ENCODE results near the gene NMNAT3. TPM values are rescaled to one million over a fixed set of nuclear protein-coding genes. Genes with fewer than 3 reads are reported as not detected.

Gene NMNAT3
- total RNA-seq, 1 experiment from 2014 or later, result not detected

GRCh38 chr3:139541532-139542288 is 136.1 kb downstream of the NMNAT3 start:
- no peak for DNase-seq (ENCODE audit: low spot score)

GRCh38 chr3:139540651-139541531 is 136.9 kb downstream of the NMNAT3 start:
- no peak for DNase-seq (ENCODE audit: low spot score)

GRCh38 chr3:139538733-139539132 is 139.0 kb downstream of the NMNAT3 start:
- no peak for DNase-seq (ENCODE audit: low spot score)

GRCh38 chr3:139537795-139538621 is 139.8 kb downstream of the NMNAT3 start:
- no peak for DNase-seq (ENCODE audit: low spot score)

- no peak for DNase-seq (ENCODE audit: low spot score)
These were observed 140.4 kb downstream of the NMNAT3 start for GRCh38 chr3:139537361-139537760.

- peak; percentile 90 for DNase-seq (ENCODE audit: low spot score)
These were observed 142.5 kb downstream of the NMNAT3 start for GRCh38 chr3:139534992-139535879.

GRCh38 chr3:139534455-139534812 is 143.3 kb downstream of the NMNAT3 start:
- peak; percentile 94 for DNase-seq (ENCODE audit: low spot score)

- DNase-seq (ENCODE audit: low spot score), result peak; percentile 96
These were observed 143.9 kb downstream of the NMNAT3 start for GRCh38 chr3:139533781-139534454.

- DNase-seq (ENCODE audit: low spot score), result no peak
These were observed 144.8 kb downstream of the NMNAT3 start for GRCh38 chr3:139532976-139533375.

GRCh38 chr3:139530717-139531116 is 147.1 kb downstream of the NMNAT3 start:
- no peak for DNase-seq (ENCODE audit: low spot score)

GRCh38 chr3:139529662-139530061 is 148.1 kb downstream of the NMNAT3 start:
- no peak for DNase-seq (ENCODE audit: low spot score)

GRCh38 chr3:139528924-139529323 is 148.8 kb downstream of the NMNAT3 start:
- no peak for DNase-seq (ENCODE audit: low spot score)

- no peak for DNase-seq (ENCODE audit: low spot score)
These were observed 149.5 kb downstream of the NMNAT3 start for GRCh38 chr3:139528281-139528680.

- DNase-seq (ENCODE audit: low spot score), result no peak
These were observed 150.5 kb downstream of the NMNAT3 start for GRCh38 chr3:139527265-139527664.

- DNase-seq (ENCODE audit: low spot score), result no peak
These were observed 151.6 kb downstream of the NMNAT3 start for GRCh38 chr3:139526146-139526545.

- DNase-seq (ENCODE audit: low spot score), result no peak
These were observed 152.7 kb downstream of the NMNAT3 start for GRCh38 chr3:139524841-139525636.

- DNase-seq (ENCODE audit: low spot score), result no peak
These were observed 154.1 kb downstream of the NMNAT3 start for GRCh38 chr3:139523718-139524117.

- no peak for DNase-seq (ENCODE audit: low spot score)
These were observed 154.6 kb downstream of the NMNAT3 start for GRCh38 chr3:139523166-139523565.

GRCh38 chr3:139522421-139522820 is 155.4 kb downstream of the NMNAT3 start:
- no peak for DNase-seq (ENCODE audit: low spot score)

GRCh38 chr3:139521816-139522215 is 156.0 kb downstream of the NMNAT3 start:
- DNase-seq (ENCODE audit: low spot score), result no peak
